Measurements from ENCODE around the gene LNX2.

- TF ChIP-seq CTCF (IDR thresholded peaks at IDR 0.05) (no peak), POLR2A (IDR thresholded peaks at IDR 0.05) (no peak), POLR2AphosphoS5 (IDR thresholded peaks at IDR 0.05) (no peak)
Observed at GRCh38 chr13:27522847-27523246, 97.5 kb downstream of the LNX2 start.

Measured in breast epithelium (tissue), 3 donors.